Spleen (tissue), 7 donors: ENCODE measurements around the gene DNAL4.
A peak's percentile ranks its signal among the peaks of the same experiment; 100 is the strongest.

Experiments used
- POLR2AphosphoS5 ChIP-seq, 3 donors: sonication (generic); formaldehyde crosslinking; IDR thresholded peaks; one replicate each; pipeline ENCODE4 v1.5.1; 2017; ENCODE audit warnings: antibody characterized with exemption in 3 of 3
- TF ChIP-seq, protein P1 (sequence below), 11 experiments: fragments of 200-600 bp in 7 of 11; fragments of 450-650 bp in 4 of 11; sonication (generic) in 4 of 11; IDR thresholded peaks in 8 of 11; conservative IDR thresholded peaks in 3 of 11; 1 replicate in 7 of 11; 2 replicates in 4 of 11; pipeline versions ENCODE4 v1.4.0 to v1.8.0; 2016 to 2021; ENCODE audit warnings: antibody characterized with exemption in 11 of 11, inconsistent platforms in 4 of 11, mild to moderate bottlenecking in 1 of 11
- donor health status: DM: no; HTN: no; CAD: no; lungs with moderate emphysema.
- donor health status: DM: no; HTN: no; CAD: no.
- donor health status: DM: no; HTN: no; CAD: no.

DNA sequence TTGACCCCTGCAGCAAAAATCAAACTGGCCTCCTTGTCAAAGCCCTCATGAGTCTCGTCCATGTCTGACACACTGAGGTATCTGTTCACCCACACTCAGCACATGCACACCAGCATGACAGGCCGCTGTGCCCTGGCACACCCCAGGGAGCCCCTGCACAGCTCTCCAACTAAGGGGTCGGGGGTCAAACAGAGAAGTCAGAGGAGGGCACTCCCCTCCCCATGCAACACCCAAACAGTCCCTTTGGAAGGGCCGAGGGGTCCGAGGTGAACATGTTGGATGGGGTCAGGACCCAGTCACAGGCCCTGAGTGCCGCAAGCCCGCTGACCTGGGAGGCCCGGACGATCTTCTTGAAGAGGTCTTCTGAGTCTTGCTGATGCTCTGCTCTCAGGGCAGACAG lies 52.8 kb downstream of the DNAL4 start:
- TF ChIP-seq, protein P1, sequence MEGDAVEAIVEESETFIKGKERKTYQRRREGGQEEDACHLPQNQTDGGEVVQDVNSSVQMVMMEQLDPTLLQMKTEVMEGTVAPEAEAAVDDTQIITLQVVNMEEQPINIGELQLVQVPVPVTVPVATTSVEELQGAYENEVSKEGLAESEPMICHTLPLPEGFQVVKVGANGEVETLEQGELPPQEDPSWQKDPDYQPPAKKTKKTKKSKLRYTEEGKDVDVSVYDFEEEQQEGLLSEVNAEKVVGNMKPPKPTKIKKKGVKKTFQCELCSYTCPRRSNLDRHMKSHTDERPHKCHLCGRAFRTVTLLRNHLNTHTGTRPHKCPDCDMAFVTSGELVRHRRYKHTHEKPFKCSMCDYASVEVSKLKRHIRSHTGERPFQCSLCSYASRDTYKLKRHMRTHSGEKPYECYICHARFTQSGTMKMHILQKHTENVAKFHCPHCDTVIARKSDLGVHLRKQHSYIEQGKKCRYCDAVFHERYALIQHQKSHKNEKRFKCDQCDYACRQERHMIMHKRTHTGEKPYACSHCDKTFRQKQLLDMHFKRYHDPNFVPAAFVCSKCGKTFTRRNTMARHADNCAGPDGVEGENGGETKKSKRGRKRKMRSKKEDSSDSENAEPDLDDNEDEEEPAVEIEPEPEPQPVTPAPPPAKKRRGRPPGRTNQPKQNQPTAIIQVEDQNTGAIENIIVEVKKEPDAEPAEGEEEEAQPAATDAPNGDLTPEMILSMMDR (IDR thresholded peaks at IDR 0.05 in 8 of 11, conservative IDR thresholded peaks at IDR 0.05 in 3 of 11) = no peak
- peak in 2 of 3 donors; percentile 3 to 61 for TF ChIP-seq POLR2AphosphoS5 (IDR thresholded peaks at IDR 0.05)
